HepG2 (cell line): ENCODE results near the gene TIAM2. TPM values are rescaled to one million over a fixed set of nuclear protein-coding genes. Genes with fewer than 3 reads are reported as not detected.
A peak's percentile ranks its signal among the peaks of the same experiment; 100 is the strongest.

Source experiments
- ATAC-seq: fragments of 200-7000 bp; cut with Tn5 transposase; 3 replicates; pipeline ENCODE4 v1.9.1; 2020; ENCODE audit warnings: mild to moderate bottlenecking, moderate library complexity
- BruUV-seq: library from RNA; stranded (reverse); fragments of 400-500 nt; replicated peaks from 2 replicates; lab custom pipeline; 2021; lab: Mats Ljungman, UMichigan
- CTCF ChIA-PET: fragments of 300-600 bp; formaldehyde crosslinking; extraction: SDS; loops from one replicate; lab custom pipeline; 2021; ENCODE audit warnings: low total read pairs, inconsistent platforms, low intra/inter-chr PET ratio; lab: Yijun Ruan, JAX
- POLR2A ChIA-PET: fragments of 350-600 bp; sonication (Branson Sonifier 250); formaldehyde crosslinking; loops from one replicate; lab custom pipeline; 2020; ENCODE audit warnings: antibody characterized with exemption, inconsistent platforms; lab: Yijun Ruan, JAX
- DNase-seq: peaks from one replicate; pipeline ENCODE4 v3.0.0-alpha.2; 2015; ENCODE audit warnings: low spot score
- FAIRE-seq: peaks from 3 replicates; lab custom pipeline; 2011; peaks lifted over from hg19 to GRCh38; lab: Jason Lieb, UNC
- H2AFZ ChIP-seq: one replicate; pipeline ENCODE4 v1.6.1; 2011; ENCODE audit warnings: low read length, inconsistent platforms
- H3K27ac ChIP-seq: fragments of 300-600 bp; 3 replicates; pipeline ENCODE4 v1.8.0; 2011; ENCODE audit warnings: mixed run types, mild to moderate bottlenecking, mixed read lengths, low read length, inconsistent platforms; ENCODE audit not compliant: insufficient read depth; ENCODE audit errors: extremely low read length
- H3K27me3 ChIP-seq, 2 experiments: fragments of 200-600 bp in 1 of 2; 2 replicates in 1 of 2; 3 replicates in 1 of 2; pipeline versions ENCODE4 v1.6.0 to v1.8.0; 2011; ENCODE audit warnings: low read length in 2 of 2, mild to moderate bottlenecking in 2 of 2, moderate library complexity in 2 of 2, inconsistent platforms in 1 of 2; ENCODE audit not compliant: insufficient read depth in 2 of 2, control insufficient read depth in 1 of 2
- H3K36me3 ChIP-seq, 2 experiments: fragments of 200-600 bp in 1 of 2; replicated peaks in 1 of 2; 2 replicates in 1 of 2; 3 replicates in 1 of 2; pipeline versions ENCODE4 v1.5.1 to v1.8.0; 2011; ENCODE audit warnings: low read length in 2 of 2, inconsistent platforms in 1 of 2; ENCODE audit not compliant: insufficient read depth in 2 of 2, control insufficient read depth in 1 of 2
- H3K4me1 ChIP-seq: 2 replicates; pipeline ENCODE4 v1.5.1; 2012; ENCODE audit warnings: low read length, inconsistent platforms; ENCODE audit not compliant: insufficient read depth
- H3K4me2 ChIP-seq: 2 replicates; pipeline ENCODE4 v1.6.0; 2011; ENCODE audit warnings: low read depth, low read length, inconsistent platforms
- H3K4me3 ChIP-seq, 3 experiments: fragments of 200-600 bp in 1 of 3; sonication (generic), shearing (Covaris generic) in 1 of 3; replicated peaks in 1 of 3; 2 replicates each; pipeline ENCODE4 v1.5.1; 2011 to 2016; ENCODE audit warnings: low read length in 3 of 3, inconsistent platforms in 2 of 3, low read depth in 2 of 3, mild to moderate bottlenecking in 2 of 3, control low read depth in 1 of 3, mixed read lengths in 1 of 3; ENCODE audit not compliant: insufficient read depth in 1 of 3
- H3K79me2 ChIP-seq: one replicate; pipeline ENCODE4 v1.6.1; 2011; ENCODE audit warnings: low read length, inconsistent platforms; ENCODE audit not compliant: insufficient read depth
- H3K9ac ChIP-seq: 2 replicates; pipeline ENCODE4 v1.6.0; 2011; ENCODE audit warnings: mild to moderate bottlenecking, low read depth, low read length, inconsistent platforms; ENCODE audit not compliant: insufficient read depth
- H3K9me3 ChIP-seq: 2 replicates; pipeline ENCODE4 v1.5.1; 2012; ENCODE audit warnings: mild to moderate bottlenecking, low read length
- H4K20me1 ChIP-seq: 2 replicates; pipeline ENCODE4 v1.6.0; 2011; ENCODE audit warnings: inconsistent platforms, mild to moderate bottlenecking, low read length, moderate library complexity; ENCODE audit not compliant: insufficient read depth
- PCBP2 ChIP-seq: fragments of 200-400 bp; formaldehyde crosslinking; optimal IDR thresholded peaks from 2 replicates; pipeline ENCODE3; 2018; ENCODE audit warnings: low read length, low read depth; ENCODE audit not compliant: poor library complexity, severe bottlenecking
- RORA ChIP-seq: sonication (generic); formaldehyde crosslinking; IDR thresholded peaks from 2 replicates; pipeline ENCODE4 v1.5.0; 2020; ENCODE audit warnings: mild to moderate bottlenecking, missing genetic modification reagents, moderate library complexity
- WGBS: methylation state at CpG from one replicate; pipeline ENCODE4 v1.1.6; 2017; ENCODE audit warnings: low lambda C conversion rate; 5-methylcytosine and 5-hydroxymethylcytosine counted together
- in situ Hi-C: cut with HindIII; loops from 2 replicates; pipeline ENCODE4 v1.10.0; 2017; ENCODE audit warnings: low pct_unique_long_range_greater_than_20kb; ENCODE audit not compliant: extremely low pct_ligation_motif_present
- intact Hi-C: fragments of 100-400 bp; cut with micrococcal nuclease; formaldehyde crosslinking; loops from one replicate; pipeline ENCODE4 v1.10.0; 2022; ENCODE audit not compliant: unreplicated experiment
- polyA plus RNA-seq, 8 experiments: library from polyadenylated mRNA; depleted of rRNA in 3 of 8; stranded (reverse) in 7 of 8; unstranded in 1 of 8; fragments of >200 nt; fragmentation: Illumina TruSeq in 4 of 8; extraction: Trizol in 4 of 8; gene quantifications; 2 replicates each; pipeline versions ENCODE4 v1.2.1 to v1.2.3, GENCODE V29; 2011 to 2016; ENCODE audit warnings: low read depth in 4 of 8, missing spikeins in 1 of 8, mixed read lengths in 1 of 8; ENCODE audit not compliant: insufficient read depth in 1 of 8
- total RNA-seq, 5 experiments: library from RNA; depleted of rRNA; stranded (reverse); fragments of >200 nt; fragmentation: Illumina TruSeq; extraction: Trizol; gene quantifications; 2 replicates each; pipeline ENCODE4 v1.2.3, GENCODE V29; 2016; ENCODE audit warnings: low read depth in 1 of 5
- TF ChIP-seq, protein P1 (sequence below), 2 experiments: fragments of 450-650 bp in 1 of 2; sonication (generic) in 1 of 2; formaldehyde crosslinking in 1 of 2; IDR thresholded peaks; 2 replicates each; pipeline versions ENCODE4 v1.6.1 to v1.8.0; 2016 to 2022; ENCODE audit warnings: antibody characterized with exemption in 1 of 2, mild to moderate bottlenecking in 1 of 2, missing genetic modification reagents in 1 of 2

TIAM2 gene
- total and polyA plus RNA-seq, 2 of the 13 experiments (the other 11 are each of a cell fraction or from before 2014, with no cell fraction given) = 4.1 to 4.5 TPM

DNA sequence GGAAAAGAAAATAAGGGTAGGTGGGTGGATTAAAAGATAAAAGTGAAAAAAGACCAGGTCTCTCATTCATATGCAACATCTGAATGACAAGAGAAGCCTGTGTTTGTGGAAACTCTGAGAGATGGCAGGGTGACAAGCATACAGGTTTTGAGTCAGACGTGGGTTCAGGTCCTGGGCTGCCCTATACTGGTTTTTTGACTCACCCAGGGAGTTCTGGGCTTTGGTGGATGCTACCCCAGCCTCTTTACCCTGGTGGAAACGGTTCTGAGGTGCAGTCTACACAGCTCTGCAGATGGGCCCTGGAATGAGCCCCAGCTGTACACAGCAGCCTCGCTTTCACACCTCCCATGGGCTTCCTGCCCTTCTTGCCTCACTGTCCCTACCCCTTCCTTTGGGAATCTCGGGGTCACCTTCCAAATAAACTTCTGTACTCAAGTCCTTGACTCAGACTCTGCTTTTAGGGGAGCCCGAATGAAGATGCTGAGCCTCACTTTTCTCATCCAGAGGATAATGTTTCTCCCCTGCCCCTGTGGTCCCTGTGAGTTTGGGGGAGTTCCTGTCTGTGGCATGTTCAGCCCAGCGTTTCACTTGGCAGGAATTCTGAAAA, 191.0 kb downstream of the TIAM2 start:
- Histone ChIP-seq H3K9ac (no peak overlapping the region), H3K36me3 (no peaks in the 10 kb centered on the region), H3K27me3 (no peaks in the 10 kb centered on the region), H4K20me1 (no peaks in the 10 kb centered on the region), H3K4me2 (no peak overlapping the region), H3K9me3 (no peaks in the 10 kb centered on the region), H3K4me3 (no peak overlapping the region), H2AFZ (no peak overlapping the region), H3K4me1 (peaks cover 26% of the 10 kb centered on the region), H3K27ac (no peak overlapping the region), H3K79me2 (no peaks in the 10 kb centered on the region)
- in situ Hi-C loops (no loop called here), intact Hi-C loops (no loop called here)
- FAIRE-seq (no peak), DNase-seq (no peak), ATAC-seq (peak; percentile 54)
- TF ChIP-seq PCBP2 = no peak
- no TSS peak for BruUV-seq
- ChIA-PET CTCF (no interaction called here), POLR2A (no interaction called here)
- WGBS = 50% methylated on average over 6 of the region's 6 CpGs

DNA sequence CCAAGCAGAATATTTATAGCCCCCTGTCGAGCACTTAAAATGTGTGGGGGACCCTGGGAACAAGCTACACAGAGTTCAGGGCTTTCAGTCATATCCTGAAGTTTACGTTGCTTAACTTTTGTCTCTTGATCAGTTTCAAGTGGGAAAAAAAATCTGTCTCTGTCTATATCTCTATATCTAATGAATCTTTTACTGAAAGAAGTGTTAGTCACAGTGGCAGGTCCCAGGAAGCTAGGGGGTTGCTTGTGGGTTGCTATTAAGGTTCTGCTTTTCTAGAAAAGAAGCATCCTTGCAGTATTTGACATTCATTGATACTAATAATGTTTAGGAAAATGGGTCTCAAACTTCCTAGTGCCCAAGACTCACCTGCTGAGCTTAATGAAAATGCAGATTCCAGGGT, 192.0 kb downstream of the TIAM2 start:
- Histone ChIP-seq H3K27me3 (no peaks in the 10 kb centered on the region), H2AFZ (no peak overlapping the region), H3K4me3 (no peak overlapping the region), H3K27ac (no peak overlapping the region), H3K9ac (no peak overlapping the region), H3K9me3 (no peaks in the 10 kb centered on the region), H3K79me2 (no peaks in the 10 kb centered on the region), H3K4me2 (no peak overlapping the region), H3K36me3 (no peaks in the 10 kb centered on the region), H3K4me1 (peaks cover 19% of the 10 kb centered on the region), H4K20me1 (no peaks in the 10 kb centered on the region)
- intact Hi-C loops (no loop called here), in situ Hi-C loops (no loop called here)
- CTCF ChIA-PET = no interaction called here
- DNase-seq (no peak), FAIRE-seq (no peak), ATAC-seq (no peak)
- POLR2A ChIA-PET = interaction anchor here (0.7 kb wide), 1 partner anchor 9 kb away, joined by 3 read pairs; no protein-coding TSS in a partner anchor
- no TSS peak for BruUV-seq
- 61% methylated on average over 2 of the region's 2 CpGs for WGBS
- TF ChIP-seq, protein P1, sequence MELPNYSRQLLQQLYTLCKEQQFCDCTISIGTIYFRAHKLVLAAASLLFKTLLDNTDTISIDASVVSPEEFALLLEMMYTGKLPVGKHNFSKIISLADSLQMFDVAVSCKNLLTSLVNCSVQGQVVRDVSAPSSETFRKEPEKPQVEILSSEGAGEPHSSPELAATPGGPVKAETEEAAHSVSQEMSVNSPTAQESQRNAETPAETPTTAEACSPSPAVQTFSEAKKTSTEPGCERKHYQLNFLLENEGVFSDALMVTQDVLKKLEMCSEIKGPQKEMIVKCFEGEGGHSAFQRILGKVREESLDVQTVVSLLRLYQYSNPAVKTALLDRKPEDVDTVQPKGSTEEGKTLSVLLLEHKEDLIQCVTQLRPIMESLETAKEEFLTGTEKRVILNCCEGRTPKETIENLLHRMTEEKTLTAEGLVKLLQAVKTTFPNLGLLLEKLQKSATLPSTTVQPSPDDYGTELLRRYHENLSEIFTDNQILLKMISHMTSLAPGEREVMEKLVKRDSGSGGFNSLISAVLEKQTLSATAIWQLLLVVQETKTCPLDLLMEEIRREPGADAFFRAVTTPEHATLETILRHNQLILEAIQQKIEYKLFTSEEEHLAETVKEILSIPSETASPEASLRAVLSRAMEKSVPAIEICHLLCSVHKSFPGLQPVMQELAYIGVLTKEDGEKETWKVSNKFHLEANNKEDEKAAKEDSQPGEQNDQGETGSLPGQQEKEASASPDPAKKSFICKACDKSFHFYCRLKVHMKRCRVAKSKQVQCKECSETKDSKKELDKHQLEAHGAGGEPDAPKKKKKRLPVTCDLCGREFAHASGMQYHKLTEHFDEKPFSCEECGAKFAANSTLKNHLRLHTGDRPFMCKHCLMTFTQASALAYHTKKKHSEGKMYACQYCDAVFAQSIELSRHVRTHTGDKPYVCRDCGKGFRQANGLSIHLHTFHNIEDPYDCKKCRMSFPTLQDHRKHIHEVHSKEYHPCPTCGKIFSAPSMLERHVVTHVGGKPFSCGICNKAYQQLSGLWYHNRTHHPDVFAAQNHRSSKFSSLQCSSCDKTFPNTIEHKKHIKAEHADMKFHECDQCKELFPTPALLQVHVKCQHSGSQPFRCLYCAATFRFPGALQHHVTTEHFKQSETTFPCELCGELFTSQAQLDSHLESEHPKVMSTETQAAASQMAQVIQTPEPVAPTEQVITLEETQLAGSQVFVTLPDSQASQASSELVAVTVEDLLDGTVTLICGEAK (IDR thresholded peaks at IDR 0.05) = no peak
- TF ChIP-seq, protein P1 (CRISPR knock-in tag; IDR thresholded peaks at IDR 0.05) = no peak
- TF ChIP-seq RORA = no peak
